ENCODE measurements around the gene SLC66A1.

The SLC66A1 gene

DNA sequence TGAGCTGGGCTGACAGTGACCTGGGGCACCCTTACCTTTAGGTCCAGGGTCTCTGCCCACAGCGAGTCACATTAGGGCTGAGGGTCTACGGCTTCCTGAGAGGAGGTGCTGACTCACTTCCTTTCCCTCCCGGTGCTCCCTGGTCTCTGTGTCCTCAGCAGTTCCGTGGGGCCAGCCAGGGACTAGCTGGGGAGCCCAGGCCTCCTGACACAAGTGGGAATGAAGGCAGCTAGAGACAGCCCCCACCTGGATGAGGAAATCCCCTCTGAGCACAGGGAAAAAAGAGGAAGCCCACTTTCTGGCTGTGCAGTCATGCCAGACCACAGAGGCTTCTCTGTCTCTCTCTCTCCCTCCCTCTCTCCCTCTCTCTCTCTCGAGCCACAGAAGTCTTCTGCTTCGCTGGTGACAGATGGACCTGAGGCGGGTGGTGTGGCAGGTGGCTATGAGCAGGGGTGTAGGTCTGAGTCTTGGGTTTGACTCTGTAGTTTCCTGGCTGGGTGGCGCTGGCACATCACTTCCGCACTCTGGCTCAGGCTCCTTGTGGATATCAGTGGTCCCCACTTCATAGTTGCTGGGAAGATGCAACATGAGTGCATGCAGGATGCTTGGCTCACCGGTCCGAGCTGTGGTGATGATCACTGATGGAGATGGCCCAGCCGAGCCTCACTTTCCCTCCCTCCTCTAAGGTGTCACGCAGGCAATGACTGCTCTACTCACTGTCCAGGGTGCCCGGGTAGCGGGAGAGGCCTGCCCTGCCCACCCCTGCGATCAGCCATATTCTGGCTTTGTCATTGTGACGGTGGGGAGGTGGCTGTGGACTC is 3.5 kb downstream of the SLC66A1 start:
- peaks cover 13% of the 10 kb centered on the region for H3K79me1 ChIP-seq (ENCODE audit: low read depth, low read length)
- no CpG with 5 or more reads among the region's 17 CpGs for WGBS, 2 donors (ENCODE audit: extremely low coverage in 2 of 2, insufficient read length in 2 of 2, insufficient replicate concordance in 1 of 2)

DNA sequence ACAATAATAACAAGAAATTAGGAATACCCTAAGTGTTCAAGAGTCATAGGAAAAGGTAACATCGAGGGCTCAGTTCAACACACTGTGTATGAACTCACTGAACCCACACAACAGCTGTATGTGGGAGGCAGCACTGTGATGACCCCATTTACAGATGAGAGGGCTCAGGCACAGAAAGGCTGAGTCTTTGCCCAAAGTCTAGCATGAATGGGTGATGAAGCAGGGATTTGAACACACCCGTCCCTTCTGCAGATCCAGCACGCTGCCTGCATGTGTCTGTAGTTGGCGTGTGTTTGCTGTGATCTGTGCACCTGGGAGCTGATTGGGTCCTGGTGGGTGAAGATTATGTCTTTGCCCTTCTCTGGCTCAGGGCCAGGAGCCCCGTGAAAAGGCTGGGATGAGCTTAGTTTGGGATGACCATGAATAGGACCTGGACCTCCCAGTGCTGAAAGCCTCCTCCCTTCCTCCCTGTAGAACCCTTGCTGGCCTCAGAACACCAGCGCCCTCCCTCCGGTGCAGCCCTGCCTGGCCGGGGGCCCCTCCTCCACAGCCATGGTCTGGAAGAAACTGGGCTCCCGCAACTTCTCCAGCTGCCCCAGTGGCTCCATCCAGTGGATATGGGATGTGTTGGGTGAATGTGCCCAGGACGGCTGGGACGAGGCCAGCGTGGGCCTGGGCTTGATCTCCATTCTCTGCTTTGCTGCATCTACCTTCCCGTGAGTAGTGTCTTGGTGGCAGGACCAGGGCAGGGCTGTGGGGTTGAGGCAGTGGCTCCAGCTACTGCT is 5.2 kb downstream of the SLC66A1 start:
- H3K9me3 ChIP-seq (replicated peaks in 1 of 2; ENCODE audit: control insufficient read depth in 2 of 2, insufficient read depth in 1 of 2, low read depth in 1 of 2, low read length in 2 of 2) = no peaks in the 10 kb centered on the region

More for the DNA sequence above, 3.5 kb downstream of the SLC66A1 start:
- Histone ChIP-seq H3K27ac (replicated peaks; ENCODE audit: low read length) (no peak overlapping the region), H4K91ac (ENCODE audit: low read depth, low read length, poor library complexity) (no peak overlapping the region), H3K4me2 (ENCODE audit: insufficient read depth, low read length, poor library complexity, severe bottlenecking) (no peak overlapping the region), H3K4me3 (ENCODE audit: low read length in 2 of 2) (no peak overlapping the region), H3K4me1 (ENCODE audit: control insufficient read depth in 2 of 2, insufficient read depth in 1 of 2, low read depth in 1 of 2, low read length in 2 of 2) (peaks cover 6 to 11% of the 10 kb centered on the region in 2 donors), H3K9me3 (replicated peaks in 1 of 2; ENCODE audit: control insufficient read depth in 2 of 2, insufficient read depth in 1 of 2, low read depth in 1 of 2, low read length in 2 of 2) (no peaks in the 10 kb centered on the region), H2BK5ac (ENCODE audit: low read length) (no peak overlapping the region), H4K8ac (ENCODE audit: low read depth, low read length) (no peak overlapping the region), H3K9ac (ENCODE audit: low read depth, low read length, poor library complexity) (no peak overlapping the region), H2BK120ac (ENCODE audit: low read depth, low read length) (no peak overlapping the region), H3K27me3 (ENCODE audit: control insufficient read depth in 3 of 3, insufficient read depth in 3 of 3, low read depth in 1 of 3, low read length in 3 of 3) (no peaks in the 10 kb centered on the region), H3K4ac (ENCODE audit: low read length) (no peak overlapping the region), H3K18ac (ENCODE audit: low read length) (no peak overlapping the region), H3K23ac (ENCODE audit: low read depth, low read length, poor library complexity) (peak overlapping the region; percentile 29), H2BK15ac (ENCODE audit: low read length) (no peak overlapping the region), H2BK12ac (ENCODE audit: low read length) (no peak overlapping the region), H2AK5ac (ENCODE audit: low read depth, low read length) (no peak overlapping the region), H2AFZ (ENCODE audit: low read length) (no peak overlapping the region), H3K36me3 (replicated peaks in 1 of 2; ENCODE audit: control insufficient read depth in 2 of 2, insufficient read depth in 2 of 2, low read length in 2 of 2) (peaks cover 9 to 54% of the 10 kb centered on the region in 2 donors), H3K14ac (ENCODE audit: low read length) (no peak overlapping the region)
- no peak for DNase-seq (ENCODE audit: low spot score)

GRCh38 chr1:19319196-19319595 is 7.1 kb downstream of the SLC66A1 start:
- no peak overlapping the region for H3K4ac ChIP-seq (ENCODE audit: low read length)
- no peaks in the 10 kb centered on the region for H3K9me3 ChIP-seq (replicated peaks in 1 of 2; ENCODE audit: control insufficient read depth in 2 of 2, insufficient read depth in 1 of 2, low read depth in 1 of 2, low read length in 2 of 2)
- no peak overlapping the region for H2BK5ac ChIP-seq (ENCODE audit: low read length)
- H4K91ac ChIP-seq (ENCODE audit: low read depth, low read length, poor library complexity) = no peak overlapping the region
- no CpG with 5 or more reads among the region's 3 CpGs for WGBS, 2 donors (ENCODE audit: extremely low coverage in 2 of 2, insufficient read length in 2 of 2, insufficient replicate concordance in 1 of 2)
- H3K23ac ChIP-seq (ENCODE audit: low read depth, low read length, poor library complexity) = no peak overlapping the region
- H3K36me3 ChIP-seq (replicated peaks in 1 of 2; ENCODE audit: control insufficient read depth in 2 of 2, insufficient read depth in 2 of 2, low read length in 2 of 2) = peaks cover 12 to 64% of the 10 kb centered on the region in 2 donors
- H3K14ac ChIP-seq (ENCODE audit: low read length) = no peak overlapping the region
- no peaks in the 10 kb centered on the region for H3K27me3 ChIP-seq (ENCODE audit: control insufficient read depth in 3 of 3, insufficient read depth in 3 of 3, low read depth in 1 of 3, low read length in 3 of 3)
- no peak overlapping the region for H2BK12ac ChIP-seq (ENCODE audit: low read length)
- H3K4me2 ChIP-seq (ENCODE audit: insufficient read depth, low read length, poor library complexity, severe bottlenecking) = no peak overlapping the region
- no peak overlapping the region for H2BK120ac ChIP-seq (ENCODE audit: low read depth, low read length)
- H3K79me1 ChIP-seq (ENCODE audit: low read depth, low read length) = peaks cover 2% of the 10 kb centered on the region
- no peak overlapping the region for H2AFZ ChIP-seq (ENCODE audit: low read length)
- H3K4me3 ChIP-seq (ENCODE audit: low read length in 2 of 2) = no peak overlapping the region
- H4K8ac ChIP-seq (ENCODE audit: low read depth, low read length) = no peak overlapping the region
- H3K18ac ChIP-seq (ENCODE audit: low read length) = no peak overlapping the region
- H3K4me1 ChIP-seq (ENCODE audit: control insufficient read depth in 2 of 2, insufficient read depth in 1 of 2, low read depth in 1 of 2, low read length in 2 of 2) = no peaks in the 10 kb centered on the region
- H3K9ac ChIP-seq (ENCODE audit: low read depth, low read length, poor library complexity) = no peak overlapping the region
- H2BK15ac ChIP-seq (ENCODE audit: low read length) = no peak overlapping the region
- no peak for DNase-seq (ENCODE audit: low spot score)
- H2AK5ac ChIP-seq (ENCODE audit: low read depth, low read length) = no peak overlapping the region
- H3K27ac ChIP-seq (replicated peaks; ENCODE audit: low read length) = no peak overlapping the region

More for the DNA sequence above, 5.2 kb downstream of the SLC66A1 start:
- Histone ChIP-seq H3K4ac (ENCODE audit: low read length) (no peak overlapping the region), H3K4me2 (ENCODE audit: insufficient read depth, low read length, poor library complexity, severe bottlenecking) (no peak overlapping the region), H4K8ac (ENCODE audit: low read depth, low read length) (no peak overlapping the region), H2AK5ac (ENCODE audit: low read depth, low read length) (no peak overlapping the region), H3K9ac (ENCODE audit: low read depth, low read length, poor library complexity) (no peak overlapping the region), H3K79me1 (ENCODE audit: low read depth, low read length) (peaks cover 6% of the 10 kb centered on the region), H2AFZ (ENCODE audit: low read length) (no peak overlapping the region), H3K36me3 (replicated peaks in 1 of 2; ENCODE audit: control insufficient read depth in 2 of 2, insufficient read depth in 2 of 2, low read length in 2 of 2) (peaks cover 12 to 60% of the 10 kb centered on the region in 2 donors), H3K18ac (ENCODE audit: low read length) (no peak overlapping the region), H3K4me1 (ENCODE audit: control insufficient read depth in 2 of 2, insufficient read depth in 1 of 2, low read depth in 1 of 2, low read length in 2 of 2) (peaks cover 3 to 4% of the 10 kb centered on the region in 2 donors), H2BK12ac (ENCODE audit: low read length) (no peak overlapping the region), H3K27me3 (ENCODE audit: control insufficient read depth in 3 of 3, insufficient read depth in 3 of 3, low read depth in 1 of 3, low read length in 3 of 3) (no peaks in the 10 kb centered on the region), H2BK15ac (ENCODE audit: low read length) (no peak overlapping the region), H3K27ac (replicated peaks; ENCODE audit: low read length) (no peak overlapping the region), H2BK120ac (ENCODE audit: low read depth, low read length) (no peak overlapping the region), H3K23ac (ENCODE audit: low read depth, low read length, poor library complexity) (no peak overlapping the region), H3K14ac (ENCODE audit: low read length) (no peak overlapping the region), H2BK5ac (ENCODE audit: low read length) (no peak overlapping the region), H4K91ac (ENCODE audit: low read depth, low read length, poor library complexity) (no peak overlapping the region), H3K4me3 (ENCODE audit: low read length in 2 of 2) (no peak overlapping the region)
- no peak for DNase-seq (ENCODE audit: low spot score)
- no CpG with 5 or more reads among the region's 13 CpGs for WGBS, 2 donors (ENCODE audit: extremely low coverage in 2 of 2, insufficient read length in 2 of 2, insufficient replicate concordance in 1 of 2)

GRCh38 chr1:19321071-19321470 is 8.9 kb downstream of the SLC66A1 start:
- Histone ChIP-seq H3K79me1 (ENCODE audit: low read depth, low read length) (peaks cover 4% of the 10 kb centered on the region), H3K4me1 (ENCODE audit: control insufficient read depth in 2 of 2, insufficient read depth in 1 of 2, low read depth in 1 of 2, low read length in 2 of 2) (no peaks in the 10 kb centered on the region), H3K27me3 (ENCODE audit: control insufficient read depth in 3 of 3, insufficient read depth in 3 of 3, low read depth in 1 of 3, low read length in 3 of 3) (no peaks in the 10 kb centered on the region), H2AFZ (ENCODE audit: low read length) (no peak overlapping the region), H3K4ac (ENCODE audit: low read length) (no peak overlapping the region), H3K4me3 (ENCODE audit: low read length in 2 of 2) (no peak overlapping the region), H2BK5ac (ENCODE audit: low read length) (no peak overlapping the region), H3K4me2 (ENCODE audit: insufficient read depth, low read length, poor library complexity, severe bottlenecking) (no peak overlapping the region), H4K8ac (ENCODE audit: low read depth, low read length) (no peak overlapping the region), H3K23ac (ENCODE audit: low read depth, low read length, poor library complexity) (no peak overlapping the region), H2BK120ac (ENCODE audit: low read depth, low read length) (no peak overlapping the region), H2BK15ac (ENCODE audit: low read length) (no peak overlapping the region), H3K9ac (ENCODE audit: low read depth, low read length, poor library complexity) (no peak overlapping the region), H2BK12ac (ENCODE audit: low read length) (no peak overlapping the region), H3K27ac (replicated peaks; ENCODE audit: low read length) (no peak overlapping the region), H2AK5ac (ENCODE audit: low read depth, low read length) (no peak overlapping the region), H3K14ac (ENCODE audit: low read length) (no peak overlapping the region), H4K91ac (ENCODE audit: low read depth, low read length, poor library complexity) (no peak overlapping the region), H3K9me3 (replicated peaks in 1 of 2; ENCODE audit: control insufficient read depth in 2 of 2, insufficient read depth in 1 of 2, low read depth in 1 of 2, low read length in 2 of 2) (no peaks in the 10 kb centered on the region), H3K18ac (ENCODE audit: low read length) (no peak overlapping the region), H3K36me3 (replicated peaks in 1 of 2; ENCODE audit: control insufficient read depth in 2 of 2, insufficient read depth in 2 of 2, low read length in 2 of 2) (peaks cover 14 to 70% of the 10 kb centered on the region in 2 donors)
- no peak for DNase-seq (ENCODE audit: low spot score)
- WGBS, 2 donors (ENCODE audit: extremely low coverage in 2 of 2, insufficient read length in 2 of 2, insufficient replicate concordance in 1 of 2) = no CpG with 5 or more reads among the region's 3 CpGs
